ENCODE data around the gene TMEM19. TPM values are rescaled to one million over a fixed set of nuclear protein-coding genes. Genes with fewer than 3 reads are reported as not detected.

The TMEM19 gene
- total and polyA plus RNA-seq, 2 of the 8 experiments (the other 6 are each of a cell fraction or from before 2014, with no cell fraction given), result 12.6 to 19.1 TPM

GRCh38 chr12:71742998-71743397, 57.1 kb downstream of the TMEM19 start (continued):
- no peak for TF ChIP-seq JUN (IDR thresholded peaks at IDR 0.05; ENCODE audit: low read depth, low read length)
- no peak for TF ChIP-seq EP300 (IDR thresholded peaks at IDR 0.05; ENCODE audit: borderline replicate concordance in 1 of 2, low read depth in 2 of 2, low read length in 2 of 2)
- TF ChIP-seq ATF3 (IDR thresholded peaks at IDR 0.05; ENCODE audit: insufficient read depth, low read depth, low read length), result no peak

Data from H1 (cell line).